ENCODE data around the gene SELENOV. TPM values are rescaled to one million over a fixed set of nuclear protein-coding genes. Genes with fewer than 3 reads are reported as not detected.
A peak's percentile ranks its signal among the peaks of the same experiment; 100 is the strongest.

SELENOV gene
- total and polyA plus RNA-seq, 9 of the 15 experiments (the other 6 are each of a cell fraction or from before 2014, with no cell fraction given): 0.04 to 0.09 (median 0.06) TPM; not detected in 4

DNA sequence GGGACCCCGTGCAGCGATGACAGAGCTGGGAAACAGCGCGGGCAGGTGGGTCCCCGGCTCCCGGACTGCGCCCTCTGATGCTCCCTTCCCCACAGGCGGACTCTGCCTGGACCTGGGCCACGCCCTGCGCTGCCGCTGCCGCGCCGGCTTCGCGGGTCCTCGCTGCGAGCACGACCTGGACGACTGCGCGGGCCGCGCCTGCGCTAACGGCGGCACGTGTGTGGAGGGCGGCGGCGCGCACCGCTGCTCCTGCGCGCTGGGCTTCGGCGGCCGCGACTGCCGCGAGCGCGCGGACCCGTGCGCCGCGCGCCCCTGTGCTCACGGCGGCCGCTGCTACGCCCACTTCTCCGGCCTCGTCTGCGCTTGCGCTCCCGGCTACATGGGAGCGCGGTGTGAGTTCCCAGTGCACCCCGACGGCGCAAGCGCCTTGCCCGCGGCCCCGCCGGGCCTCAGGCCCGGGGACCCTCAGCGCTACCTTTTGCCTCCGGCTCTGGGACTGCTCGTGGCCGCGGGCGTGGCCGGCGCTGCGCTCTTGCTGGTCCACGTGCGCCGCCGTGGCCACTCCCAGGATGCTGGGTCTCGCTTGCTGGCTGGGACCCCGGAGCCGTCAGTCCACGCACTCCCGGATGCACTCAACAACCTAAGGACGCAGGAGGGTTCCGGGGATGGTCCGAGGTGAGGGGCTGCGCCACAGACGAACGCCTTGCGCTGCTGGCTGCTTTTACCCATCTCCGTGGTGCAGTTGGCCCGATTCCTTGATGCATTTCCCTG, 7.8 kb upstream of the SELENOV start (continued):
- TF ChIP-seq, protein P1, sequence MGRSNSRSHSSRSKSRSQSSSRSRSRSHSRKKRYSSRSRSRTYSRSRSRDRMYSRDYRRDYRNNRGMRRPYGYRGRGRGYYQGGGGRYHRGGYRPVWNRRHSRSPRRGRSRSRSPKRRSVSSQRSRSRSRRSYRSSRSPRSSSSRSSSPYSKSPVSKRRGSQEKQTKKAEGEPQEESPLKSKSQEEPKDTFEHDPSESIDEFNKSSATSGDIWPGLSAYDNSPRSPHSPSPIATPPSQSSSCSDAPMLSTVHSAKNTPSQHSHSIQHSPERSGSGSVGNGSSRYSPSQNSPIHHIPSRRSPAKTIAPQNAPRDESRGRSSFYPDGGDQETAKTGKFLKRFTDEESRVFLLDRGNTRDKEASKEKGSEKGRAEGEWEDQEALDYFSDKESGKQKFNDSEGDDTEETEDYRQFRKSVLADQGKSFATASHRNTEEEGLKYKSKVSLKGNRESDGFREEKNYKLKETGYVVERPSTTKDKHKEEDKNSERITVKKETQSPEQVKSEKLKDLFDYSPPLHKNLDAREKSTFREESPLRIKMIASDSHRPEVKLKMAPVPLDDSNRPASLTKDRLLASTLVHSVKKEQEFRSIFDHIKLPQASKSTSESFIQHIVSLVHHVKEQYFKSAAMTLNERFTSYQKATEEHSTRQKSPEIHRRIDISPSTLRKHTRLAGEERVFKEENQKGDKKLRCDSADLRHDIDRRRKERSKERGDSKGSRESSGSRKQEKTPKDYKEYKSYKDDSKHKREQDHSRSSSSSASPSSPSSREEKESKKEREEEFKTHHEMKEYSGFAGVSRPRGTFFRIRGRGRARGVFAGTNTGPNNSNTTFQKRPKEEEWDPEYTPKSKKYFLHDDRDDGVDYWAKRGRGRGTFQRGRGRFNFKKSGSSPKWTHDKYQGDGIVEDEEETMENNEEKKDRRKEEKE (IDR thresholded peaks at IDR 0.05; ENCODE audit: borderline replicate concordance in 1 of 2, control insufficient read depth in 1 of 2, low read depth in 2 of 2, low read length in 1 of 2): no peak
- TF ChIP-seq ZNF217 (CRISPR knock-in tag; IDR thresholded peaks at IDR 0.05) (no peak), TEAD1 (CRISPR knock-in tag; IDR thresholded peaks at IDR 0.05) (peak in 1 of 2 experiments; percentile 81; a peak in 1 of 4 replicates), SETDB1 (IDR thresholded peaks at IDR 0.05; ENCODE audit: low read length) (peak; percentile 52), CBX1 (IDR thresholded peaks at IDR 0.05; ENCODE audit: low read depth) (peak; percentile 73; the same call in 1 of the 2 replicates), REST (IDR thresholded peaks at IDR 0.05; ENCODE audit: borderline replicate concordance) (0 out of 2 replicates have a peak, but pooled peaks have one; percentile 12), REST (CRISPR knock-in tag; IDR thresholded peaks at IDR 0.05; ENCODE audit: low read depth) (no peak), HDAC2 (IDR thresholded peaks at IDR 0.05) (peak; percentile 70; the same call in 1 of the 2 replicates), TEAD4 (IDR thresholded peaks at IDR 0.05; ENCODE audit: low read length) (no peak; the same call in 1 of the 2 replicates), TEAD4 (CRISPR knock-in tag; IDR thresholded peaks at IDR 0.05; ENCODE audit: borderline replicate concordance) (peak; percentile 79; the same call in 1 of the 2 replicates), NCOA6 (IDR thresholded peaks at IDR 0.05) (peak; percentile 94), EWSR1 (IDR thresholded peaks at IDR 0.05; ENCODE audit: borderline replicate concordance, low read depth, partially characterized antibody) (no peak), ZNF282 (CRISPR knock-in tag; IDR thresholded peaks at IDR 0.05) (peak; percentile 95)
- TF ChIP-seq, protein P2, sequence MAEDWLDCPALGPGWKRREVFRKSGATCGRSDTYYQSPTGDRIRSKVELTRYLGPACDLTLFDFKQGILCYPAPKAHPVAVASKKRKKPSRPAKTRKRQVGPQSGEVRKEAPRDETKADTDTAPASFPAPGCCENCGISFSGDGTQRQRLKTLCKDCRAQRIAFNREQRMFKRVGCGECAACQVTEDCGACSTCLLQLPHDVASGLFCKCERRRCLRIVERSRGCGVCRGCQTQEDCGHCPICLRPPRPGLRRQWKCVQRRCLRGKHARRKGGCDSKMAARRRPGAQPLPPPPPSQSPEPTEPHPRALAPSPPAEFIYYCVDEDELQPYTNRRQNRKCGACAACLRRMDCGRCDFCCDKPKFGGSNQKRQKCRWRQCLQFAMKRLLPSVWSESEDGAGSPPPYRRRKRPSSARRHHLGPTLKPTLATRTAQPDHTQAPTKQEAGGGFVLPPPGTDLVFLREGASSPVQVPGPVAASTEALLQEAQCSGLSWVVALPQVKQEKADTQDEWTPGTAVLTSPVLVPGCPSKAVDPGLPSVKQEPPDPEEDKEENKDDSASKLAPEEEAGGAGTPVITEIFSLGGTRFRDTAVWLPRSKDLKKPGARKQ (CRISPR knock-in tag; IDR thresholded peaks at IDR 0.05): no peak

Data from K562 (cell line).